ENCODE results near the gene CAB39L. TPM values are rescaled to one million over a fixed set of nuclear protein-coding genes. Genes with fewer than 3 reads are reported as not detected.

CAB39L gene
- polyA plus RNA-seq, 1 donor (not counting 4 experiments of a cell fraction or from before 2014, with no cell fraction given), result 10.1 TPM

DNA sequence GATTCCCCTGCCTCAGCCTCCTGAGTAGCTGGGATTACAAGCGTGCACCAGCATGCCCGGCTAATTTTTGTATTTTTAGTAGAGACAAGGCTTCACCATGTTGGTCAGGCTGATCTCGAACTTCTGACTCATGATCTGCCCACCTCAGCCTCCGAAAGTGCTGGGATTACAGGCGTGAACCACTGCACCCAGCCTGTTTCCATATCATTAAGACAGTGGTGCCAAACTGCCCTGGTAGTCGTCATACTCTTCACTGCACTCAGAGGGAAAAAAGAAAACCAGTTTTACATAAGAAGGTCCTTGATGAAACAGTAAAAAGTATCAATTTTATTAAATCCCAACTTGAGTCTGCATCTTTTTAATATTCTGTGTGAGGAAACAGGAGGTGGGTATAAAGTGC lies 181.2 kb downstream of the CAB39L start:
- no peak overlapping the region for H3K9ac ChIP-seq (ENCODE audit: control insufficient read depth, extremely low read depth, insufficient read depth, low read length)
- DNase-seq (ENCODE audit: low read depth, low spot score) (no peak), FAIRE-seq (no peak)
- no peak overlapping the region for H3K4me2 ChIP-seq (ENCODE audit: control insufficient read depth, extremely low read depth, insufficient read depth, low read depth, low read length)
- H3K36me3 ChIP-seq (ENCODE audit: control insufficient read depth in 2 of 2, extremely low read depth in 1 of 2, insufficient read depth in 2 of 2, low read length in 2 of 2), result peaks cover 2 to 3% of the 10 kb centered on the region in 2 experiments
- H3K9me1 ChIP-seq (ENCODE audit: control insufficient read depth, extremely low read depth, insufficient read depth, low read length), result no peaks in the 10 kb centered on the region
- H3K4me3 ChIP-seq (ENCODE audit: control insufficient read depth in 2 of 3, extremely low read depth in 1 of 3, insufficient read depth in 2 of 3, low read depth in 1 of 3, low read length in 3 of 3), result no peak overlapping the region
- no peaks in the 10 kb centered on the region for H3K9me3 ChIP-seq (ENCODE audit: control insufficient read depth, low read depth, low read length)
- H3K79me2 ChIP-seq (ENCODE audit: control insufficient read depth, insufficient read depth, low read length), result no peaks in the 10 kb centered on the region
- H3K27ac ChIP-seq (ENCODE audit: control insufficient read depth, insufficient read depth, low read length), result no peak overlapping the region
- H3K27me3 ChIP-seq (ENCODE audit: control insufficient read depth, extremely low read depth, insufficient read depth, low read length), result no peaks in the 10 kb centered on the region
- no peaks in the 10 kb centered on the region for H3K4me1 ChIP-seq (ENCODE audit: control insufficient read depth, extremely low read depth, insufficient read depth, low read length)
- no peak overlapping the region for H2AFZ ChIP-seq (ENCODE audit: control insufficient read depth, low read length)
- dilution Hi-C loops (cut with MboI; ENCODE audit: extremely low pct_ligation_motif_present, low sequenced_read_pairs), result no loop called here
- H4K20me1 ChIP-seq (ENCODE audit: control insufficient read depth, extremely low read depth, insufficient read depth, low read length), result no peaks in the 10 kb centered on the region
- TF ChIP-seq, protein P1, sequence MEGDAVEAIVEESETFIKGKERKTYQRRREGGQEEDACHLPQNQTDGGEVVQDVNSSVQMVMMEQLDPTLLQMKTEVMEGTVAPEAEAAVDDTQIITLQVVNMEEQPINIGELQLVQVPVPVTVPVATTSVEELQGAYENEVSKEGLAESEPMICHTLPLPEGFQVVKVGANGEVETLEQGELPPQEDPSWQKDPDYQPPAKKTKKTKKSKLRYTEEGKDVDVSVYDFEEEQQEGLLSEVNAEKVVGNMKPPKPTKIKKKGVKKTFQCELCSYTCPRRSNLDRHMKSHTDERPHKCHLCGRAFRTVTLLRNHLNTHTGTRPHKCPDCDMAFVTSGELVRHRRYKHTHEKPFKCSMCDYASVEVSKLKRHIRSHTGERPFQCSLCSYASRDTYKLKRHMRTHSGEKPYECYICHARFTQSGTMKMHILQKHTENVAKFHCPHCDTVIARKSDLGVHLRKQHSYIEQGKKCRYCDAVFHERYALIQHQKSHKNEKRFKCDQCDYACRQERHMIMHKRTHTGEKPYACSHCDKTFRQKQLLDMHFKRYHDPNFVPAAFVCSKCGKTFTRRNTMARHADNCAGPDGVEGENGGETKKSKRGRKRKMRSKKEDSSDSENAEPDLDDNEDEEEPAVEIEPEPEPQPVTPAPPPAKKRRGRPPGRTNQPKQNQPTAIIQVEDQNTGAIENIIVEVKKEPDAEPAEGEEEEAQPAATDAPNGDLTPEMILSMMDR (optimal IDR thresholded peaks at IDR 0.05 in 1 of 3, IDR thresholded peaks at IDR 0.05 in 1 of 3, conservative IDR thresholded peaks at IDR 0.05 in 1 of 3; ENCODE audit: extremely low read depth in 1 of 3, insufficient read depth in 2 of 3, low read length in 3 of 3), result no peak

DNA sequence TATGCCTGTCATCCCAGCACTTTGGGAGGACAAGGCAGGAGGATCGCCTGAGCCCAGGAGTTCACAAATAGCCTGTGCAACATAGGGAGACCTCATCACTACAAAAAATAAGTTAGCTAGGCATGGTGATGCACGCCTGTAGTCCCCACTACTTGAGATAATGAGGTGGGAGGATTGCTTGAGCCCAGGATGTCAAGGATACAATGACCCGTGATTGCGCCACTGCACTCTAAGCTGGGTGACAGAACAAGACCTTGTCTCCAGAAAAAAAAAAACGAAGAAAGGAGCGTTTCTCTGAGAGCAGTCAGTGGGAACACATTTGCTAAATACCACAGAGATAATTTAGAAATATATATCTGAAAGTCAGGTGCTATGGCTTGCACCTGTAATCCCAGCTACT lies 184.3 kb downstream of the CAB39L start:
- Histone ChIP-seq H3K27me3 (ENCODE audit: control insufficient read depth, extremely low read depth, insufficient read depth, low read length) (no peaks in the 10 kb centered on the region), H3K27ac (ENCODE audit: control insufficient read depth, insufficient read depth, low read length) (no peak overlapping the region), H3K36me3 (ENCODE audit: control insufficient read depth in 2 of 2, extremely low read depth in 1 of 2, insufficient read depth in 2 of 2, low read length in 2 of 2) (peaks cover 7% of the 10 kb centered on the region in 2 experiments), H3K4me3 (ENCODE audit: control insufficient read depth in 2 of 3, extremely low read depth in 1 of 3, insufficient read depth in 2 of 3, low read depth in 1 of 3, low read length in 3 of 3) (no peak overlapping the region), H3K9ac (ENCODE audit: control insufficient read depth, extremely low read depth, insufficient read depth, low read length) (no peak overlapping the region), H3K79me2 (ENCODE audit: control insufficient read depth, insufficient read depth, low read length) (no peaks in the 10 kb centered on the region), H3K9me3 (ENCODE audit: control insufficient read depth, low read depth, low read length) (no peaks in the 10 kb centered on the region), H2AFZ (ENCODE audit: control insufficient read depth, low read length) (no peak overlapping the region), H4K20me1 (ENCODE audit: control insufficient read depth, extremely low read depth, insufficient read depth, low read length) (no peaks in the 10 kb centered on the region), H3K4me2 (ENCODE audit: control insufficient read depth, extremely low read depth, insufficient read depth, low read depth, low read length) (no peak overlapping the region), H3K9me1 (ENCODE audit: control insufficient read depth, extremely low read depth, insufficient read depth, low read length) (no peaks in the 10 kb centered on the region), H3K4me1 (ENCODE audit: control insufficient read depth, extremely low read depth, insufficient read depth, low read length) (no peaks in the 10 kb centered on the region)
- FAIRE-seq (no peak), DNase-seq (ENCODE audit: low read depth, low spot score) (no peak)
- TF ChIP-seq, protein P1 (optimal IDR thresholded peaks at IDR 0.05 in 1 of 3, IDR thresholded peaks at IDR 0.05 in 1 of 3, conservative IDR thresholded peaks at IDR 0.05 in 1 of 3; ENCODE audit: extremely low read depth in 1 of 3, insufficient read depth in 2 of 3, low read length in 3 of 3), result no peak
- no peak for TF ChIP-seq EZH2 (IDR thresholded peaks at IDR 0.05; ENCODE audit: low read length)
- dilution Hi-C loops (cut with MboI; ENCODE audit: extremely low pct_ligation_motif_present, low sequenced_read_pairs), result no loop called here

Other genes starting within 250 kb of the CAB39L start
- not detected in 3 replicates for gene MLNR, start 223.7 kb downstream of the CAB39L start, polyA plus RNA-seq
- 2.3 to 3.8 TPM (median 2.4 TPM) in 3 replicates for gene CDADC1, start 196.1 kb downstream of the CAB39L start, polyA plus RNA-seq
- gene SETDB2, start 210 bp upstream of the CAB39L start, polyA plus RNA-seq, result 2.5 to 5.6 TPM (median 3.4 TPM) in 3 replicates
- 18.0 to 32.9 TPM (median 20.0 TPM) in 3 replicates for gene PHF11, start 51.9 kb upstream of the CAB39L start, polyA plus RNA-seq
- gene RCBTB1, start 141.5 kb upstream of the CAB39L start, polyA plus RNA-seq, result 19.4 to 26.9 TPM (median 23.5 TPM) in 3 replicates
- gene ARL11, start 184.4 kb upstream of the CAB39L start, polyA plus RNA-seq, result 0.49 to 0.58 TPM (median 0.55 TPM) in 3 replicates
- gene EBPL, start 247.4 kb upstream of the CAB39L start, polyA plus RNA-seq, result 83.7 to 107 TPM (median 84.2 TPM) in 3 replicates

All from keratinocyte (primary cell).